HG03025 (cell line): Measurements from ENCODE around the gene LTBP4.
A peak's percentile ranks its signal among the peaks of the same experiment; 100 is the strongest.
"Not testable (repeated sequence)": the region's sequence is repeated elsewhere in the genome, so short reads cannot be mapped to it uniquely, and the experiment has no call there.

Source experiments
- ATAC-seq: cut with Tn5 transposase; IDR thresholded peaks from one replicate; pipeline ENCODE4 v1.9.1; 2021; ENCODE audit warnings: mild to moderate bottlenecking, moderate library complexity; ENCODE audit not compliant: unreplicated experiment, low FRiP score

LTBP4 gene

DNA sequence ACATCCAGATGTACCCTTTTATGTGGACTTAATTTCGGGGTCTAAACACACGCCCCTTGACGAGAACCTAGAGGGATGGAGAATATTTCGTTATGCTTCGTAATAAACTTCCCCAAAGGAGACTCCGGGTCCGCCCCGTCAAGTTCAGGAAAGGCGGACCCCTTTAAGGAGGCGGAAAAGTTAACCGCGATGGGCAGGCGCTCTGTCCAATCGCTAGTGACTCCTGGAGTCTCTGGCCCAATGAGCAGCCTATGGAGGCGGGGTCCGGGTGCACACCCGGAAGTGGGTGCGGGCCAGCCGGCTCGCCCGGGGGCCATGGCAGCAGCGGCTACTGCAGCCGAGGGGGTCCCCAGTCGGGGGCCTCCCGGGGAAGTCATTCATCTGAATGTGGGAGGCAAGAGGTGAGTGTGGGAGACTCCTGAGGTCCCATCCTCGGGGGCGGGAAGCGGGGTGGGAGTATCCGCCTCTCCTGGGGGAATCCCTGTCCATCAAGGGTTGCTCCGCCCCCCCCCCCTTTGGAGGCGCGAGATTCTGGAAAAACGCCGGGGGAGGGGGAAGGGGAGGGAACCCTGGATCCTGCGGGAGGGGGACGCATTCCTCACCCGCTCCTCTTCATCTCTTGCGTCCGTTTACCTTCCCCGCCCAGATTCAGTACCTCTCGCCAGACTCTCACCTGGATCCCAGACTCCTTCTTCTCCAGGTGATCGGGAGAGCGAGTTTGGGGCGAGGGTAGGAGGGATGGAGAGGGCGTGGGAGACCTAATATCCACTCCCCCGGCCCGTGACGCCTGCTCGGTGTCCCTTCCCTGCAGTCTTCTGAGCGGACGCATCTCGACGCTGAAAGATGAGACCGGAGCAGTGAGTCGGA, 24.4 kb upstream of the LTBP4 start, which contains the start of gene SHKBP1:
SHKBP1 (plus strand) TSS at position 289 of the 867 bp plus-strand sequence; CDS start at position 316, 27 bp downstream.
- ATAC-seq: peak; percentile 91

DNA sequence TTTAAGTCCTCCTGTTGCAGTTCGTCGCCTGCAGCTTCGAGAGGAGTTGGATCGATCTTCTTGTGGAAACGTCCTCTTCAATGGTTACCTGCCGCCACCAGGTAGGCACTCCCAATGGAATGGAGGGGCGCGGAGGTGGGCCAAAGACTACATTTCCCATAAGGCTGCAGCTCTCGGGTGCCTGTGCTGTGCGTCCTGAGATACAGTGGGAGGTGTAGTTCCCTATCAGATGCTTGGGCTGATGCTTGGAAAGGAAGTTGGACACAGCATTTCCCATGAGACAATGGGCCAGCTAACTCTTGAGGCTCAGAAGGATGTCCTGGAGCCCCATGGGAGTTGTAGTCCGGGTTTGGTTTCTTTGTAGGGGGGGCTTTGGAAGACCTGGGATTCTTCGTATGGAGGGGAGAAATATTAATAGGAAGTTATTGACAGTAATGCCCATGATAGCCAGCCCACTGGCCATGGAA, 22.7 kb upstream of the LTBP4 start:
- ATAC-seq: no peak

GRCh38 chr19:40580619-40581018, 20.6 kb upstream of the LTBP4 start:
- ATAC-seq: no peak

GRCh38 chr19:40581531-40581930, 19.6 kb upstream of the LTBP4 start:
- no peak for ATAC-seq

GRCh38 chr19:40582467-40582866, 18.7 kb upstream of the LTBP4 start:
- no peak for ATAC-seq

DNA sequence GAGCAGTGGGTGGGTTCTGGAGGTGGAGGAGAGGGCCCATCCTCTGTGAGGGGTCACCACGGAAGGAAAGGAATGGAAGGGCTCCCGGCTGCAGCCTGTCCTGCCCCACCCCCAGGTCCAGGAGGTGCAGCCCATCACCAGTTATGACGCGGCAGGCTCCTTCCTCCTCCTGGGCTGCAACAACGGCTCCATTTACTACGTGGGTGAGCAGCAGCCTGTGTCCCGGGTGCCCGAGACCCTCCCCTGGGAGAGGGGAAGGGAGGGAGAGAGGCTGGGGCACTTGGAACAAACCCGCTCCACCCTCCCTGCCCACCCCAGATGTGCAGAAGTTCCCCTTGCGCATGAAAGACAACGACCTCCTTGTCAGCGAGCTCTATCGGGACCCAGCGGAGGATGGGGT, 17.9 kb upstream of the LTBP4 start:
- ATAC-seq: no peak

- no peak for ATAC-seq
These were observed 17.2 kb upstream of the LTBP4 start for GRCh38 chr19:40584007-40584406.

GRCh38 chr19:40585241-40585981, 15.8 kb upstream of the LTBP4 start:
- ATAC-seq: no peak

DNA sequence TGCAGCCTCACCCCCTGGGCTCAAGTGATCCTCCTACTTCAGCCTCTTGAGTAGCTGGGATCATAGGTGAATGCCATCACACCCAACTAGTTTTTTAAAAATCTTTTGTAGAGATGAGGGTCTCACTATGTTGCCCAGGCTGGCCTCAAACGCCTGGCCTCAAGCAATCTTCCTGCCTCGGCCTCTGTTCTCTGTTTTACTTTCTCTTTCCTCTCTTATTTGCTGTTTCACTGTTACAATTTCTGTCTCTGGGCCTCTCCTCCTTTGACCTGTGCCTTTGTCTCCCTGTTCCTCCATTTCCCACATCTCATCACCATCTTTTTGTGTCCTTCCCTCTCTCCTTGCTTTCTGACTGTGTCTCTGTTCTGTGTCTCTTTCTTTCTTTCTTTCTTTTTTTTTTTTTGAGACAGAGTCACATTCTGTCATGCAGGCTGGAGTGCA, 15.2 kb upstream of the LTBP4 start:
- no peak for ATAC-seq

GRCh38 chr19:40586611-40587010, 14.6 kb upstream of the LTBP4 start:
- no peak for ATAC-seq

- no peak for ATAC-seq
These were observed 12.9 kb upstream of the LTBP4 start for GRCh38 chr19:40588110-40588854.

- no peak for ATAC-seq
These were observed 12.1 kb upstream of the LTBP4 start for GRCh38 chr19:40588926-40589569.

- ATAC-seq: no peak
These were observed 11.4 kb upstream of the LTBP4 start for GRCh38 chr19:40589591-40590429.

DNA sequence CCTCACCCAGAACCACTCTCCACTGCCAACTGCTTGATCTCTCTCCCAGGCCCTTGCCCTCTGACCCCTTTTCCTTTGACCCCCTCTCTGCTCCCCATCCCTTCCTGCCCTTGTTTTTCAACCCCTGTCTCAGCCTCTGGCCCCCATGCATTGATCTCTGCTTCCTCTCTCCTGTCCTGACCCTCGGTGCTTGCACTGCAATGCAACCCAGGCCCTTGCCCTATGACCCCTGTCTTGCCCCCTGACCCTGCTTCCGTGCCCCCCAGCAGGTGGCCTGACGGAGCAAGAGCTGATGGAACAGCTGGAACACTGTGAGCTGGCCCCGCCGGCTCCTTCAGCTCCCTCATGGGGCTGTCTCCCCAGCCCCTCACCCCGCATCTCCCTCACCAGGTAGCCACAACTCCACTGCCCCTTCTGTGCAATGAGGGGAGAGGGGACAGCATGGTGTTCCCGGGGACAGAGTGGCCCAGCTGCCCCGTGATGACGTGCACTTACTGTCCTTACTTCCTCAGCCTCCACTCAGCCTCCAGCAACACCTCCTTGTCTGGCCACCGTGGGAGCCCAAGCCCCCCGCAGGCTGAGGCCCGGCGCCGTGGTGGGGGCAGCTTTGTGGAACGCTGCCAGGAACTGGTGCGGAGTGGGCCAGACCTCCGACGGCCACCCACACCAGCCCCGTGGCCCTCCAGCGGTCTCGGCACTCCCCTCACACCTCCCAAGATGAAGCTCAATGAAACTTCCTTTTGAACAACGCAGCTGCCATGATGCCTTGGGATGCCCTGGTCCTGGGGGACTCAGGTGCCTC, 10.5 kb upstream of the LTBP4 start:
- ATAC-seq: no peak

DNA sequence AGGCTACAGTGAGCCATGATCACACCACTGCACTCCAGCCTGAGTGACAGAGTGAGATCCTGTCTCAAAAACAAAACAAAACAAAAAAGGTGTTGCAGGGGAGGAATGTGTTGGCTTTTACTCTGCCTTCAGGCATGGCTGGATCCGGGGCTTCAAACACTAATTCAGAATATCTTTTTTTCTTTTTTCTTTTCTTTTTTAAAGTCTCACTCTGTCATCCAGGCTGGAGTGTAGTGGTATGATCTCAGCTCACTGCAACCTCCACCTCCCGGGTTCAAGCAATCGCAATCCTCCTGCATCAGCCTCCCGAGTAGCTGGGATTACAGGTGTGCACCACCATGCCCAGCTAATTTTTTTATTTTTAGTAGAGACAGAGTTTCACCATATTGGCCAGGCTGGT, 9.4 kb upstream of the LTBP4 start:
- ATAC-seq: not testable (repeated sequence)

DNA sequence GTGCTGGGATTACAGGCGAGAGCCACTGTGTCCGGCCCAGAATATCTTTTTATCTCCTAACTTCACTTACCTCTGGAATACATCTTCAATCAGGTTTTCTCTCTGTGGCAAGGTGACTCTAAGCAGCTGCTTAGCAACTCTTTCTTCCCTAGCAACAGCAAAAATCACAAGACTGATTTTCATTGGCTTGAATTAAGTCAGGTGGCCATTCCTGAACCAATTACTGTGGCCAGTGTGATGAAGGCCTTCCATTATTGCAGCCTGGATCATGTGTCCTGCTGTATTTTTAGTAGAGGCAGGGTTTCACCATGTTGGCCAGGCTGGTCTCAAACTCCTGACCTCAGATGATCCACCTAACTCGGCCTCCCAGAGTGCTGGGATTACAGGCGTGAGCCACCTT, 9.0 kb upstream of the LTBP4 start:
- no peak for ATAC-seq

DNA sequence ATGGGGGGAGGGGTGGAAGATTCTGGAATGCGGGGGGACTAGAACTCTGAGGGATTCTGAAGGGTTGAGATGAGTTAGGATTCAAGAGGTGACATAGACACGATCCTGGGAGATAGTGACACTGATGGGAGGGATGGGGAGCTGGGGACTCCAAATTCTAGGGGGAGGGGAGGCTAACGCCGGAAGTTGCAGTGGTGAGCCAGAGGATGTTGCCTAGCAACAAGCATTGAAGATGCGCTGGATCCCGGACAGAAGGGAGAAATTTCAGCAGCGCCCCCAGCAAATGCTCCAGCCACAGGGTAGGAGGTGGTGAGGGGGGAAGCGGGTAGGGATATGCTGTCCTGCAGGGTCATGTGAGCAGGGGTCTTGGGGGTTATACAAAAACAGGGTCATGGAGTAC, 6.9 kb upstream of the LTBP4 start:
- ATAC-seq: no peak

DNA sequence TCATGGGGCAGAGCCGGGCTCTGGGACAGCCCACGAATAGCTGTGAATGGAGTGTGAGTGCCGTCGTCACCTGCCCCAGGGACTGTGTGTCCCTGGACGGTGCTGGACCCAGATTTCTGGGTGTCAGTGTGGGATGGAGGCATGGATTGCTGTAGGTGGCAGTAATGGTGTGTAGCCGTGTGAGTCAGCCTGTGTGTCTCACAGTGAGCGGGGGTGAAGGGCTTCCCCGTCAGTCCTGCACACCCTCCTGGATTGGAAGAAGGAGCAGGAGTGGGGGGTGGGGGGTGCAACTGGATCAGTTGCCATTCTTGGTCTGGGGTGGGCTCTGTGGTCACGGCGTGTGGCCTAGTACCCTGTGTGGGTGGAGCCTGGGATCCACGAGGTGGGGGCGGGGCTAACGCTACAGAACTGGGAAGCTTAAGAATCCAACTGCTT, 6.5 kb upstream of the LTBP4 start:
- ATAC-seq: no peak
